Astrocyte (in vitro differentiated cells and primary cell): ENCODE results near the gene NDUFC2. TPM values are rescaled to one million over a fixed set of nuclear protein-coding genes. Genes with fewer than 3 reads are reported as not detected.

ENCODE experiments used
- DNase-seq: peaks from one replicate; pipeline ENCODE4 v3.0.0-alpha.2; 2010; ENCODE audit warnings: low read depth
- FAIRE-seq: peaks from 2 replicates; lab custom pipeline; 2011; peaks lifted over from hg19 to GRCh38; lab: Jason Lieb, UNC
- H2AFZ ChIP-seq: 2 replicates; pipeline ENCODE4 v1.6.0; 2012; ENCODE audit warnings: low read depth, low read length, inconsistent platforms
- H3K27ac ChIP-seq: 2 replicates; pipeline ENCODE4 v1.5.1; 2011; ENCODE audit warnings: low read depth, low read length, inconsistent platforms
- H3K27me3 ChIP-seq: 2 replicates; pipeline ENCODE4 v1.6.0; 2011; ENCODE audit warnings: low read length, inconsistent platforms; ENCODE audit not compliant: insufficient read depth
- H3K36me3 ChIP-seq: 2 replicates; pipeline ENCODE4 v1.5.1; 2011; ENCODE audit warnings: low read length, inconsistent platforms; ENCODE audit not compliant: insufficient read depth
- H3K4me1 ChIP-seq: 2 replicates; pipeline ENCODE4 v1.5.1; 2011; ENCODE audit warnings: low read length, inconsistent platforms; ENCODE audit not compliant: insufficient read depth
- H3K4me2 ChIP-seq: 2 replicates; pipeline ENCODE4 v1.6.0; 2012; ENCODE audit warnings: low read length, inconsistent platforms
- H3K4me3 ChIP-seq: 2 replicates; pipeline ENCODE4 v1.5.1; 2011; ENCODE audit warnings: low read depth, mild to moderate bottlenecking, low read length, inconsistent platforms; ENCODE audit not compliant: insufficient read depth
- H3K79me2 ChIP-seq: 2 replicates; pipeline ENCODE4 v1.6.0; 2012; ENCODE audit warnings: mild to moderate bottlenecking, low read length, inconsistent platforms; ENCODE audit not compliant: insufficient read depth
- H3K9ac ChIP-seq: 2 replicates; pipeline ENCODE4 v1.6.0; 2012; ENCODE audit warnings: mild to moderate bottlenecking, low read length, inconsistent platforms
- H3K9me3 ChIP-seq: 2 replicates; pipeline ENCODE4 v1.5.1; 2012; ENCODE audit warnings: low read depth, mild to moderate bottlenecking, low read length, inconsistent platforms; ENCODE audit not compliant: insufficient read depth
- H4K20me1 ChIP-seq: 2 replicates; pipeline ENCODE4 v1.6.0; 2012; ENCODE audit warnings: low read length, inconsistent platforms; ENCODE audit not compliant: insufficient read depth
- H3K27ac Mint-ChIP-seq: one replicate; pipeline ENCODE4 v1.8.0; 2021; ENCODE audit warnings: mild to moderate bottlenecking, mixed read lengths; ENCODE audit not compliant: unreplicated experiment
- H3K27me3 Mint-ChIP-seq: one replicate; pipeline ENCODE4 v1.8.0; 2021; ENCODE audit warnings: low read depth, mixed read lengths; ENCODE audit not compliant: unreplicated experiment
- H3K36me3 Mint-ChIP-seq: one replicate; pipeline ENCODE4 v1.8.0; 2021; ENCODE audit warnings: low read depth, mixed read lengths; ENCODE audit not compliant: unreplicated experiment
- H3K4me1 Mint-ChIP-seq: one replicate; pipeline ENCODE4 v1.8.0; 2021; ENCODE audit warnings: low read depth, mixed read lengths; ENCODE audit not compliant: unreplicated experiment
- H3K4me3 Mint-ChIP-seq: one replicate; pipeline ENCODE4 v1.8.0; 2021; ENCODE audit warnings: mild to moderate bottlenecking, moderate library complexity, mixed read lengths; ENCODE audit not compliant: unreplicated experiment
- H3K9me3 Mint-ChIP-seq: one replicate; pipeline ENCODE4 v1.8.0; 2021; ENCODE audit warnings: mild to moderate bottlenecking, mixed read lengths; ENCODE audit not compliant: unreplicated experiment
- EZH2 ChIP-seq: IDR thresholded peaks from 2 replicates; pipeline ENCODE4 v1.6.1; 2012; ENCODE audit warnings: mild to moderate bottlenecking, low read length, inconsistent platforms; ENCODE audit not compliant: insufficient read depth
- total RNA-seq: library from RNA; stranded (reverse); gene quantifications from 2 replicates; pipeline ENCODE4 v1.2.1, GENCODE V29; 2021
- TF ChIP-seq, protein P1 (sequence below): IDR thresholded peaks from 2 replicates; pipeline ENCODE4 v1.5.1; 2011; ENCODE audit warnings: low read depth, mild to moderate bottlenecking, inconsistent platforms, low read length, moderate library complexity; ENCODE audit not compliant: insufficient read depth

The NDUFC2 gene
- total RNA-seq, 1 donor from 2014 or later = 285 TPM

DNA sequence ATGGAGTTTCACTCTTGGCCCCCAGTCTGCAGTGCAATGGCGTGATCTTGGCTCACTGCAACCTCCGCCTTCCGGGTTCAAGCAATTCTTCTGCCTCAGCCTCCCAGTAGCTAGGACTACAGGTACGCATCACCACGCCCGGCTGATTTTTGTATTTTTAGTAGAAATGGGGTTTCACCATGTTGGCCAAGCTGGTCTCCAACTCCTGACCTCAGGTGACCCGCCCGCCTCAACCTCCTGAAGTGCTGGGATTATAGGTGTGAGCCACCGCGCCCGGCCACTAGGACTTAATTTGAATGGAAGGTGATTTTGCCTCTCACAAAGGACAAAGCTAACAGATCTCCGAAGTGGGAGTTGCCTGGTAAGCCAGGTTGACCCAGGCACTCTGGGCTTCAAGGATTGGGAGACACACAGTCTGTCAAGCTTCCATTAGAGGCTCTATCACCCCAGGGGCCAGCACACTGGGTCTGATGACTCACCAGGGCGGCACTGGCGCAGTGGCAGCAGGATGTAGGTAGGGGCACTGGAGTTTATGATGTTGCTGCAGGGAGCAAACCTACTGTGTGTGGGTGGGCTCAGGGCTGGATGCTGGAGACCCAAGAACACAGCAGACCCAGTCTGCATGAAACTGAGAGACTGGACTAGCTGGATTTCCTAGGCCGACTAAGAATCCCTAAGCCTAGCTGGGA, 38.8 kb downstream of the NDUFC2 start:
- DNase-seq = no peak
- Mint-ChIP-seq H3K9me3 (no peaks in the 10 kb centered on the region), H3K4me3 (no peak overlapping the region), H3K27ac (peak overlapping the region; percentile 43), H3K36me3 (peaks cover 3% of the 10 kb centered on the region), H3K27me3 (peaks cover 5% of the 10 kb centered on the region), H3K4me1 (peaks cover 11% of the 10 kb centered on the region)
- Histone ChIP-seq H3K27me3 (no peaks in the 10 kb centered on the region), H3K36me3 (no peaks in the 10 kb centered on the region), H3K9ac (no peak overlapping the region), H2AFZ (peak overlapping the region; percentile 67), H3K4me3 (no peak overlapping the region), H3K4me1 (peaks cover 22% of the 10 kb centered on the region), H3K9me3 (no peaks in the 10 kb centered on the region), H3K4me2 (peak overlapping the region; percentile 88), H3K79me2 (no peaks in the 10 kb centered on the region), H3K27ac (peak overlapping the region; percentile 91), H4K20me1 (no peaks in the 10 kb centered on the region)
- no peak for TF ChIP-seq EZH2
- TF ChIP-seq, protein P1, sequence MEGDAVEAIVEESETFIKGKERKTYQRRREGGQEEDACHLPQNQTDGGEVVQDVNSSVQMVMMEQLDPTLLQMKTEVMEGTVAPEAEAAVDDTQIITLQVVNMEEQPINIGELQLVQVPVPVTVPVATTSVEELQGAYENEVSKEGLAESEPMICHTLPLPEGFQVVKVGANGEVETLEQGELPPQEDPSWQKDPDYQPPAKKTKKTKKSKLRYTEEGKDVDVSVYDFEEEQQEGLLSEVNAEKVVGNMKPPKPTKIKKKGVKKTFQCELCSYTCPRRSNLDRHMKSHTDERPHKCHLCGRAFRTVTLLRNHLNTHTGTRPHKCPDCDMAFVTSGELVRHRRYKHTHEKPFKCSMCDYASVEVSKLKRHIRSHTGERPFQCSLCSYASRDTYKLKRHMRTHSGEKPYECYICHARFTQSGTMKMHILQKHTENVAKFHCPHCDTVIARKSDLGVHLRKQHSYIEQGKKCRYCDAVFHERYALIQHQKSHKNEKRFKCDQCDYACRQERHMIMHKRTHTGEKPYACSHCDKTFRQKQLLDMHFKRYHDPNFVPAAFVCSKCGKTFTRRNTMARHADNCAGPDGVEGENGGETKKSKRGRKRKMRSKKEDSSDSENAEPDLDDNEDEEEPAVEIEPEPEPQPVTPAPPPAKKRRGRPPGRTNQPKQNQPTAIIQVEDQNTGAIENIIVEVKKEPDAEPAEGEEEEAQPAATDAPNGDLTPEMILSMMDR = no peak
- no peak for FAIRE-seq

DNA sequence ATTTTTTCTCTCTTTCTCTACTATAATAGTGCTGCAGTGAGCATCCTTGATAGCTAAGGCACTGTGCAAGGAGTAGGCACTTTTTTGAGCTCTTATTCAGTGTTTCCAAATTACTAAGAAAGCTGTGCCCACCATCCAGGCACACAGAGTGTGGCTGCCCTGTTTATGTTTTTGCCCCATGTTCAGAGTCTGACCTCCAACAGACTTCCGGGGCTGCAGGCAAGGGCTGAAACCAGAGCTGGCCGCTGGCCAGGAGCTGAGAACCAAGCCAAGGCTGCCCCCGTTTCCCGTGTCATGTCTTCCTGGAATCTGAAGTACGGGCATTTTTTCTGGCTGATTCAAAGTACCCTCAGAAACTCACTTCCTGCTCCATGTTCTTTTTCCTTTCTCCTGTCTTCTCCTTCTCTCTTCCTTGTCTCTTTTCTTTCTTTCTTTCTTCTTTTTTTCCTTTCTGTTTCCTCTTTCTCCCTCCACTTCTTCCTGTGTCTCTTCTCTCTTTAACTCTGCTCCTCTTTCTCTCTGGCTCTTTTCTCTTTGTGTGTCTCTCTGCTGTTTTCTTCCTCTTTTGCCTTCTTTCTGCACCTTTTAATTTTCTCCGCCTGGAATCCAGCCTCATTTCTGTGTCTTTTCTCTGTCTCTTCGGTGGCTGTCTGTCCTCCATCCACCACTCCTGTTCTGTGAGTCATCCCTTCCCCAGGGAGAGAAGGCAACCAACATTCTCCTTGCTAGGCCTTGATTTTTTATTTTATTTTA, 39.6 kb downstream of the NDUFC2 start:
- FAIRE-seq (no peak), DNase-seq (peak; percentile 80)
- H3K9ac ChIP-seq = peak overlapping the region; percentile 85
- H3K4me2 ChIP-seq = peak overlapping the region; percentile 88
- no peaks in the 10 kb centered on the region for H4K20me1 ChIP-seq
- peaks cover 22% of the 10 kb centered on the region for H3K4me1 ChIP-seq
- H3K9me3 ChIP-seq = no peaks in the 10 kb centered on the region
- H3K36me3 ChIP-seq = no peaks in the 10 kb centered on the region
- peak overlapping the region; percentile 75 for H3K4me3 Mint-ChIP-seq
- H3K27ac Mint-ChIP-seq = peak overlapping the region; percentile 99
- H2AFZ ChIP-seq = peak overlapping the region; percentile 72
- no peaks in the 10 kb centered on the region for H3K9me3 Mint-ChIP-seq
- H3K79me2 ChIP-seq = no peaks in the 10 kb centered on the region
- H3K36me3 Mint-ChIP-seq = peaks cover 3% of the 10 kb centered on the region
- H3K27me3 ChIP-seq = no peaks in the 10 kb centered on the region
- peaks cover 11% of the 10 kb centered on the region for H3K4me1 Mint-ChIP-seq
- peak overlapping the region; percentile 37 for H3K4me3 ChIP-seq
- H3K27ac ChIP-seq = peak overlapping the region; percentile 91
- no peak for TF ChIP-seq EZH2
- TF ChIP-seq, protein P1 = no peak
- peaks cover 5% of the 10 kb centered on the region for H3K27me3 Mint-ChIP-seq
